ENCODE measurements around the gene INA.

DNA sequence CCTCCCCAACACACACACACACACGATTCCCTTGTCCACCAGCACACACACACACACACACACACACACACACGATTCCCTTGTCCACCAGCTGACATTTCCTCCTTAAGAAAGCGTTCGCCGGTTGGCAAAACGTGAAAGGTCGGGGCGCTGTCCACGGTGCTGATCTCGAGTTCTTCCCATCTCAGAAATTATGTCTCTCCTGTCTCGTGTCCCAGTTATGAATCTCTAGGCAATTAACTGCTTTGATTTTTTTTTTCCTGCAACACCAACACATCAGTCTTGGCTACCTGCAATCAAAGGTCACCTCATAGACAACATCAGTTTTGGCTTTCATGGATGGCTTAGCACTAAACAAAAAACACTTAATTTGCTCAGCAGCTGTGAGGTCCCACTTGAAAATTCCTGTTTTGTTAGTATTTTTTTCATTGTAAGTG is 1.9 kb downstream of the INA start:
- TF ChIP-seq, protein P1, sequence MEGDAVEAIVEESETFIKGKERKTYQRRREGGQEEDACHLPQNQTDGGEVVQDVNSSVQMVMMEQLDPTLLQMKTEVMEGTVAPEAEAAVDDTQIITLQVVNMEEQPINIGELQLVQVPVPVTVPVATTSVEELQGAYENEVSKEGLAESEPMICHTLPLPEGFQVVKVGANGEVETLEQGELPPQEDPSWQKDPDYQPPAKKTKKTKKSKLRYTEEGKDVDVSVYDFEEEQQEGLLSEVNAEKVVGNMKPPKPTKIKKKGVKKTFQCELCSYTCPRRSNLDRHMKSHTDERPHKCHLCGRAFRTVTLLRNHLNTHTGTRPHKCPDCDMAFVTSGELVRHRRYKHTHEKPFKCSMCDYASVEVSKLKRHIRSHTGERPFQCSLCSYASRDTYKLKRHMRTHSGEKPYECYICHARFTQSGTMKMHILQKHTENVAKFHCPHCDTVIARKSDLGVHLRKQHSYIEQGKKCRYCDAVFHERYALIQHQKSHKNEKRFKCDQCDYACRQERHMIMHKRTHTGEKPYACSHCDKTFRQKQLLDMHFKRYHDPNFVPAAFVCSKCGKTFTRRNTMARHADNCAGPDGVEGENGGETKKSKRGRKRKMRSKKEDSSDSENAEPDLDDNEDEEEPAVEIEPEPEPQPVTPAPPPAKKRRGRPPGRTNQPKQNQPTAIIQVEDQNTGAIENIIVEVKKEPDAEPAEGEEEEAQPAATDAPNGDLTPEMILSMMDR (conservative IDR thresholded peaks at IDR 0.05 in 1 of 2, IDR thresholded peaks at IDR 0.05 in 1 of 2; ENCODE audit: low read depth in 1 of 2, low read length in 2 of 2) = no peak
- peak; percentile 41 for TF ChIP-seq EZH2 (IDR thresholded peaks at IDR 0.05; ENCODE audit: low read length, missing control alignments)

Data from fibroblast of lung (primary cell).